Parathyroid adenoma (tissue), 2 donors: Measurements from ENCODE around the gene BBS9.

ENCODE experiments used
- H2AFZ ChIP-seq: fragments of 300-600 bp; sonication (generic); one replicate; pipeline ENCODE4 v1.7.0; 2017; ENCODE audit warnings: antibody characterized with exemption, mild to moderate bottlenecking
- H3K27ac ChIP-seq: fragments of 300-600 bp; sonication (generic); one replicate; pipeline ENCODE4 v1.7.0; 2017
- H3K27me3 ChIP-seq: fragments of 300-600 bp; sonication (generic); one replicate; pipeline ENCODE4 v1.7.0; 2017; ENCODE audit warnings: low read length; ENCODE audit not compliant: control insufficient read depth, insufficient read depth
- H3K36me3 ChIP-seq: fragments of 300-600 bp; sonication (generic); one replicate; pipeline ENCODE4 v1.7.0; 2017; ENCODE audit warnings: low read length; ENCODE audit not compliant: control insufficient read depth, insufficient read depth
- H3K4me1 ChIP-seq: fragments of 300-600 bp; sonication (generic); one replicate; pipeline ENCODE4 v1.7.0; 2017; ENCODE audit warnings: control low read depth
- H3K4me2 ChIP-seq: fragments of 300-600 bp; sonication (generic); one replicate; pipeline ENCODE4 v1.7.0; 2017; ENCODE audit warnings: low read length
- H3K4me3 ChIP-seq: fragments of 300-600 bp; sonication (generic); one replicate; pipeline ENCODE4 v1.7.0; 2017; ENCODE audit warnings: low read depth, low read length
- H3K79me2 ChIP-seq: fragments of 300-600 bp; sonication (generic); one replicate; pipeline ENCODE4 v1.7.0; 2017; ENCODE audit warnings: control low read depth
- H3K9ac ChIP-seq: fragments of 300-600 bp; sonication (generic); one replicate; pipeline ENCODE4 v1.7.0; 2017; ENCODE audit warnings: mild to moderate bottlenecking
- H3K9me3 ChIP-seq: fragments of 300-600 bp; sonication (generic); one replicate; pipeline ENCODE4 v1.7.0; 2017; ENCODE audit warnings: low read length; ENCODE audit not compliant: control insufficient read depth
- CTCF ChIP-seq: fragments of 300-600 bp; sonication (generic); IDR thresholded peaks from one replicate; pipeline ENCODE4 v1.7.0; 2017; ENCODE audit warnings: antibody characterized with exemption, mild to moderate bottlenecking
- donor health status: primary hyperparathyroidism.

The BBS9 gene

DNA sequence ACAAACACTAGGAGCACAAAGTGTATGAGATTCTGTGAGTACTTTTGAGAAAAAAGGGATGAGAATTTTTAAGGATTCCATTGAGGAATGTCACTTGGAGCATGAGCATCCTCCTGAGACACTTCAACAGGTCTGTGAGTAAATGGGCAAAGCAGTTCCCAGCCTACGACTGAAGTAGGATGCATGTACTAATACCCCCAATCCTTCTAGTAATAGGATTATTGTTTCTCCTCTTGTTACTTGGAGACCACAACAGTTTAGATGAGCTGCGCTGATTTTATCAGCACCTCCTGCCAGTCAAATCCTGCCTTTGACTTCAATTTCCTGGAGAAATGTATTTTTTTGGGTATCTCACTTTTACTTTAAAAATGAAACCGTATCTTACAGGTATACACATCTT lies 820 bp downstream of the BBS9 start:
- Histone ChIP-seq H2AFZ (peak overlapping the region; percentile 97), H3K36me3 (no peaks in the 10 kb centered on the region), H3K79me2 (peaks cover 12% of the 10 kb centered on the region), H3K27me3 (no peaks in the 10 kb centered on the region), H3K4me2 (peak overlapping the region; percentile 75), H3K4me1 (no peaks in the 10 kb centered on the region), H3K9me3 (no peaks in the 10 kb centered on the region), H3K9ac (no peak overlapping the region), H3K4me3 (peak overlapping the region; percentile 82), H3K27ac (no peak overlapping the region)
- no peak for TF ChIP-seq CTCF

- Histone ChIP-seq H3K9me3 (no peaks in the 10 kb centered on the region), H3K79me2 (peaks cover 11% of the 10 kb centered on the region), H3K36me3 (no peaks in the 10 kb centered on the region), H3K4me3 (no peak overlapping the region), H3K4me1 (no peaks in the 10 kb centered on the region), H3K4me2 (no peak overlapping the region), H2AFZ (no peak overlapping the region), H3K27ac (no peak overlapping the region), H3K9ac (no peak overlapping the region), H3K27me3 (no peaks in the 10 kb centered on the region)
- no peak for TF ChIP-seq CTCF
These were observed 7.7 kb downstream of the BBS9 start for GRCh38 chr7:33137103-33137502.

GRCh38 chr7:33142585-33142984 lies 13.2 kb downstream of the BBS9 start:
- no peaks in the 10 kb centered on the region for H3K27me3 ChIP-seq
- no peaks in the 10 kb centered on the region for H3K4me1 ChIP-seq

GRCh38 chr7:33143996-33144718 lies 14.8 kb downstream of the BBS9 start:
- Histone ChIP-seq H2AFZ (no peak overlapping the region), H3K4me3 (no peak overlapping the region), H3K9ac (no peak overlapping the region), H3K36me3 (no peaks in the 10 kb centered on the region), H3K9me3 (no peaks in the 10 kb centered on the region), H3K4me1 (no peaks in the 10 kb centered on the region), H3K27ac (no peak overlapping the region), H3K79me2 (peaks cover 16% of the 10 kb centered on the region), H3K27me3 (no peaks in the 10 kb centered on the region), H3K4me2 (no peak overlapping the region)
- TF ChIP-seq CTCF: no peak

More at GRCh38 chr7:33142585-33142984, 13.2 kb downstream of the BBS9 start:
- TF ChIP-seq CTCF: no peak
- H3K4me2 ChIP-seq: no peak overlapping the region
- no peak overlapping the region for H3K27ac ChIP-seq
- peaks cover 16% of the 10 kb centered on the region for H3K79me2 ChIP-seq
- H3K36me3 ChIP-seq: no peaks in the 10 kb centered on the region
- H2AFZ ChIP-seq: no peak overlapping the region
- no peaks in the 10 kb centered on the region for H3K9me3 ChIP-seq
- H3K9ac ChIP-seq: no peak overlapping the region
- no peak overlapping the region for H3K4me3 ChIP-seq

- Histone ChIP-seq H3K79me2 (peaks cover 16% of the 10 kb centered on the region), H3K9me3 (no peaks in the 10 kb centered on the region), H3K27ac (no peak overlapping the region), H3K4me2 (no peak overlapping the region), H3K4me3 (no peak overlapping the region), H3K9ac (no peak overlapping the region), H3K27me3 (no peaks in the 10 kb centered on the region), H3K36me3 (no peaks in the 10 kb centered on the region), H2AFZ (no peak overlapping the region), H3K4me1 (no peaks in the 10 kb centered on the region)
- no peak for TF ChIP-seq CTCF
These were observed 15.8 kb downstream of the BBS9 start for GRCh38 chr7:33145156-33145555.
